Choroid plexus epithelial cell (primary cell): ENCODE measurements around the gene FHIP1A.

ENCODE experiments used
- DNase-seq: peaks from one replicate; pipeline ENCODE4 v3.0.0-alpha.2; 2010; ENCODE audit warnings: low read depth
- H3K4me3 ChIP-seq: 2 replicates; pipeline ENCODE4 v1.5.1; 2011; ENCODE audit warnings: low read depth, mild to moderate bottlenecking, control low read depth, low read length, moderate library complexity
- TF ChIP-seq, protein P1 (sequence below): conservative IDR thresholded peaks from 2 replicates; pipeline ENCODE4 v1.5.1; 2011; ENCODE audit warnings: low read depth, mild to moderate bottlenecking, control low read depth, inconsistent platforms, low read length, moderate library complexity

The FHIP1A gene

DNA sequence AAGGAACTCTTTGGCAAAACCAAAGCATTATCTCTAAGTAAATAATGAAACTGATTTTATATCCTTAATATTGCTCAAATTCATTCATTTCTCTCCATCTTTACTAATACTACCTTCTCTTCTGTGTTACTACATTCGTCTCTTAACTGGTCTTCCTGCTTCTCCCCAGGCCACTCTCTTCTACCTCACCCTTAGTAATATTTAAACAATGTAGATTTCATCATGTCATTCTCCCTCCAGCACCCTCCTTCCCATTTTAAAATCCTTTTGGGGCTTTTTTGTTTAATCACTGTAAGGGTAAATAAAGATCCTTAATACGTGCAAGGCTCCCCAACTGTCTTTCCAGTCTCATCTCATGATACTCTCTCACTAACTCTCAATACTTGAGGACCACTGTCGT lies 19.4 kb downstream of the FHIP1A start:
- TF ChIP-seq, protein P1, sequence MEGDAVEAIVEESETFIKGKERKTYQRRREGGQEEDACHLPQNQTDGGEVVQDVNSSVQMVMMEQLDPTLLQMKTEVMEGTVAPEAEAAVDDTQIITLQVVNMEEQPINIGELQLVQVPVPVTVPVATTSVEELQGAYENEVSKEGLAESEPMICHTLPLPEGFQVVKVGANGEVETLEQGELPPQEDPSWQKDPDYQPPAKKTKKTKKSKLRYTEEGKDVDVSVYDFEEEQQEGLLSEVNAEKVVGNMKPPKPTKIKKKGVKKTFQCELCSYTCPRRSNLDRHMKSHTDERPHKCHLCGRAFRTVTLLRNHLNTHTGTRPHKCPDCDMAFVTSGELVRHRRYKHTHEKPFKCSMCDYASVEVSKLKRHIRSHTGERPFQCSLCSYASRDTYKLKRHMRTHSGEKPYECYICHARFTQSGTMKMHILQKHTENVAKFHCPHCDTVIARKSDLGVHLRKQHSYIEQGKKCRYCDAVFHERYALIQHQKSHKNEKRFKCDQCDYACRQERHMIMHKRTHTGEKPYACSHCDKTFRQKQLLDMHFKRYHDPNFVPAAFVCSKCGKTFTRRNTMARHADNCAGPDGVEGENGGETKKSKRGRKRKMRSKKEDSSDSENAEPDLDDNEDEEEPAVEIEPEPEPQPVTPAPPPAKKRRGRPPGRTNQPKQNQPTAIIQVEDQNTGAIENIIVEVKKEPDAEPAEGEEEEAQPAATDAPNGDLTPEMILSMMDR, result no peak
- no peak overlapping the region for H3K4me3 ChIP-seq
- no peak for DNase-seq

DNA sequence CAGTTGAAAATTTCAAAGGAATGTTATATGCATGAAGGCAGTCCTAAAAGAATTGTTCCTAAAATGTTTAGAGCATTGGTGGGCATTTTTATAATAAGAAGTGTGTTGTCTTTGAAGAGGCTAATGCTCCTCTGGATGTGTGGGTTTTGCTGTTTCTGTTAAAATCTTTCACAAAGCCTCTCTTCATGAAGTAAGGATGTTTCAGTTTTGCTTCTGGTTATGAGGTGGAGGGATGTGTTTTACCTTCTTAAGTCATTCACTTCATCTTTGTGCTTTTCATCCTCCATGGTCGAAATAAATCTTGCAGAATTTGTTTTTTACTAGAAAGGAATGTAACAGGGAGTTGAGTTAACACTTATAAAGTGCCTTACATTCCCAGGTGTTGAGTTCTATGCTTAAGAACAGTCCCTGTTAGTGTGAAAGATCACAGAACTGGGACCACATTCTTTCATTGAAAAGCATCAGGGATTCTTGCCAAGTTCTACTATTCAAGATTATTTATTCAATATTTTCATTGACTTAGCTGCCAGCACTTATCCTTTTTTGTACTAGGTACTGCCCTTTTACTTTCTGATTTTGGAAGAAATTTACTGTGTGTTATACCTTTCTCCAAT lies 21.1 kb downstream of the FHIP1A start:
- TF ChIP-seq, protein P1, result no peak
- DNase-seq, result peak; percentile 52
- H3K4me3 ChIP-seq, result no peak overlapping the region

DNA sequence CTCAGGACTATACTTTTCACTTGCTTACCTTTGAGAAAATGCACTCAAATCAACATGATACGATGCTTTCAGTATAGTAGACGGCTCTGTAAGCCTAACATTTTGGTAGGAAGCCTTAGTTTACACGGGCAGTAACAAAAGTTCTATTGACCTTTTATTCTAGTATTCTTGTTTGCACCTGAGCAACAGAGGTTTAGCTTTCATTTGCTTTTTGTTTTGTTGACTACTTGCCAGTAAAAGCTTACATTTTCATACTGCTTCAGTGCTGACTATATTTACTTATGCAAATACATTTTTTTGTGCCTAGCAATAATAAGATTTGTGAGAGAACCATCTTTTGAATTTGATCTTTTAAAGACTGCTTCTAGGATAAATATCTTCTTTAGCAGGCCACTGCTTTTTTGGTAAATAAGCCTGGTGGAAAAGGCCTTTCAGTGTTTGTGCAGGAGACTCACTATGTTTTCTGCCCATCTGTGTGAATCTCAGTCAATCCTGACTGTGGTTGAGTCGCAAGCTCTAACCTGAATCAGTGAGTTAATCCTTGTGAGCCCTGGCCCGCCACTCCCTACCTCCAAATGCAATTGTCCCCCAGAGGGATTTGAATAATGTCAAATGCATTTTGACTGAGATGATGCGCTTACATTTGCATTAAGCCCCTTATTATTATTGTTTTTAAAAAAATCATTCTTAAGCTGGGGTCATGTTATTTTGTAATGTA lies 21.9 kb downstream of the FHIP1A start:
- TF ChIP-seq, protein P1, result no peak
- H3K4me3 ChIP-seq, result no peak overlapping the region

DNA sequence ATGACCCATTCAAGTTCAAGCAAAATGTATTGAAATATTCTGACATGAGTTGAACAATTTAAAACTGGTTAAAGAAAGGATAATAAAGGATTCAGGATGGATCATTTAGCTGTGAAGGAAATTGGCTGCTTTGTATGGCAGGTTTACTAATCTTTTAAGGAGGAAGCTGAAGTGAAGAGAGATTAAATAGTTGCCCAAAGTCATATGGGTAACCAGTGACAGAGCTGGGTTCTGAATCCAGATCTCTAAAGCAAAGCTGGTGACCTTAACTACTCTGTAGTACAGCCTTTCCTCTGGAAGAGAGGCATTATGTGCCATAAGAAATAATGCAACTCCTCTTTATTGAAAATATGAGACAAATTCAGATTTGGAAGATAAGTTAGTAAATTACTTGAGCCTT lies 22.8 kb downstream of the FHIP1A start:
- DNase-seq, result no peak
- TF ChIP-seq, protein P1, result no peak
- no peak overlapping the region for H3K4me3 ChIP-seq

More for the DNA sequence above, 21.9 kb downstream of the FHIP1A start:
- no peak for DNase-seq

DNA sequence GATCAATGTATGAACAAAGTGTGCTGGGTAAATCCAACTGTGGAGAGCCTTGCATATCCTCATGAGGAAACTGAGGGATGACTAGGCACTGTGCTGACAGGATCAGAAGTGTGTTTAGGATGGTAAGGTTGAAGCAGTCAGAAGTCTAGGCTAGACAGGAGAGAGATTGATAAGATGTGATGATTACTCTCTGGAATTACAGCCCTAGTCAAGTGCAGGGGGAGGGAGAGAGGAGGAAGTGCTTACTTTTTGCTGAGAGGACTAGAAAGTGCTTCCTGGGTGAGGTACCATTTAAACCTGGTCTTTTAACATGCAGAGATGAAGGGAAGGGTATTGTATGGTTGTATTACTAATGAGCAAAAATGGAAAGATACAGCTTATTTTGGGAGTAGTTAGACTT lies 23.7 kb downstream of the FHIP1A start:
- H3K4me3 ChIP-seq, result no peak overlapping the region
- TF ChIP-seq, protein P1, result no peak
- no peak for DNase-seq

DNA sequence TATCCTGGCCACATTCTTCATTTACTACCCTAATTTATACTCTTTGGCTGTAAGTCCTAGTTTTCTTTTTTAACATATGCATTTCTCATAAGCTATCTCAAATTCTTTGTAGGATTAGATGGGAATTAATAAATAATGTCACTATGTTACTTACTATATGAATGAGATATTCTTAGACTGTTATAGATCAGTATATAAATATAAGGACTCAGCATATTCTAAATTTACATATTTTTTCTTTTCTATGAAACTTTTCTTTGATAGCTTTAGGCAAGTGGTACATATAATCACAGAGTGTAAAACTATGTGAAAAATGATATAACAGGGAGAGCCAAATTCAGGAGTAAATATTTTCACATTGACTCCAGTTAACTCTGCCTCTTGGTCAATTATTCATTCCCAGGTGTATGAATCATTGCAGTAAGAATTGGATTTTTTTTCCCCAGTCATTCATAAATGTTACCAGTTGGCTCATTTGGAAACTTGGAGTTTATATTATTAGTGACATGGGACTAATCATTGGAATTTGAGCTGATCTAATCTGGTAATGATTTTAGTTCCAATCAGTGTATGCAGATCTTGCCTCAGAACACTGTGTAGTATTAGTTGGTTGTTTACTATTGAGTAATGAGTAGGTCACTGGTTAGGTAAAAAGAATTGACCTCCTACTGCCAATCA lies 25.3 kb downstream of the FHIP1A start:
- H3K4me3 ChIP-seq, result no peak overlapping the region
- DNase-seq, result peak; percentile 64
- TF ChIP-seq, protein P1, result no peak
